ENCODE results near the gene MBIP.
"Not testable (repeated sequence)": the region's sequence is repeated elsewhere in the genome, so short reads cannot be mapped to it uniquely, and the experiment has no call there.

The MBIP gene

GRCh38 chr14:36320200-36320896, at the start of gene MBIP:
MBIP (minus strand) TSS chr14:36320637; CDS start chr14:36320588, 49 bp downstream.
- DNase-seq, result peak; percentile 46 to 66

GRCh38 chr14:36367985-36368774, 47.7 kb upstream of the MBIP start:
- DNase-seq, result no peak

GRCh38 chr14:36365766-36366165, 45.3 kb upstream of the MBIP start:
- no peak for DNase-seq

- no peak for DNase-seq
Measured at GRCh38 chr14:36363704-36364103, 43.3 kb upstream of the MBIP start.

- no peak for DNase-seq
Measured at GRCh38 chr14:36362648-36363047, 42.2 kb upstream of the MBIP start.

- no peak for DNase-seq
Measured at GRCh38 chr14:36361210-36361853, 40.9 kb upstream of the MBIP start.

GRCh38 chr14:36356862-36357261, 36.4 kb upstream of the MBIP start:
- no peak for DNase-seq

GRCh38 chr14:36346052-36346451, 25.6 kb upstream of the MBIP start:
- DNase-seq, result no peak

GRCh38 chr14:36344211-36344610, 23.8 kb upstream of the MBIP start:
- no peak for DNase-seq

GRCh38 chr14:36341811-36342210, 21.4 kb upstream of the MBIP start:
- not testable (repeated sequence) for DNase-seq

- DNase-seq, result no peak
Measured at GRCh38 chr14:36340276-36340890, 19.9 kb upstream of the MBIP start.

GRCh38 chr14:36339816-36340215, 19.4 kb upstream of the MBIP start:
- DNase-seq, result no peak

- DNase-seq, result no peak
Measured at GRCh38 chr14:36333119-36333518, 12.7 kb upstream of the MBIP start.

- not testable (repeated sequence) for DNase-seq
Measured at GRCh38 chr14:36327573-36327972, 7.1 kb upstream of the MBIP start.

GRCh38 chr14:36325853-36326252, 5.4 kb upstream of the MBIP start:
- DNase-seq, result no peak

- no peak for DNase-seq
Measured at GRCh38 chr14:36324897-36325296, 4.5 kb upstream of the MBIP start.

- DNase-seq, result no peak
Measured at GRCh38 chr14:36320897-36321381, 502 bp upstream of the MBIP start.

- DNase-seq, result no peak
Measured at GRCh38 chr14:36319899-36320199, 588 bp downstream of the MBIP start.

- DNase-seq, result no peak
Measured at GRCh38 chr14:36317650-36318049, 2.8 kb downstream of the MBIP start.

- no peak for DNase-seq
Measured at GRCh38 chr14:36316131-36316530, 4.3 kb downstream of the MBIP start.

- DNase-seq, result no peak
Measured at GRCh38 chr14:36315159-36315853, 5.1 kb downstream of the MBIP start.

- no peak for DNase-seq
Measured at GRCh38 chr14:36313898-36314297, 6.5 kb downstream of the MBIP start.

- DNase-seq, result no peak
Measured at GRCh38 chr14:36313206-36313605, 7.2 kb downstream of the MBIP start.

Measured in cerebellar nuclear complex (tissue), 1 donor.